AG04449 (cell line): ENCODE results near the gene CACNA1E.

Source experiments
- CTCF ChIA-PET: fragments of 350-600 bp; formaldehyde crosslinking; extraction: SDS; loops from one replicate; lab custom pipeline; 2021; ENCODE audit warnings: antibody characterized with exemption; lab: Yijun Ruan, JAX
- POLR2A ChIA-PET: fragments of 400-600, 350-600 bp; formaldehyde crosslinking; extraction: SDS; loops from one replicate; lab custom pipeline; 2020; ENCODE audit warnings: antibody characterized with exemption, inconsistent platforms; lab: Yijun Ruan, JAX
- DNase-seq: peaks from one replicate; pipeline ENCODE4 v3.0.0-alpha.2; 2010; ENCODE audit warnings: low read depth, low spot score
- H3K4me3 ChIP-seq: 2 replicates; pipeline ENCODE4 v1.5.1; 2011; ENCODE audit warnings: low read depth, mild to moderate bottlenecking, control low read depth, low read length
- TF ChIP-seq, protein P1 (sequence below): IDR thresholded peaks from one replicate; pipeline ENCODE4 v1.5.1; 2011; ENCODE audit warnings: mild to moderate bottlenecking, moderate library complexity, low read length, control low read depth, inconsistent platforms; ENCODE audit not compliant: insufficient read depth; ENCODE audit errors: missing control alignments

The CACNA1E gene

DNA sequence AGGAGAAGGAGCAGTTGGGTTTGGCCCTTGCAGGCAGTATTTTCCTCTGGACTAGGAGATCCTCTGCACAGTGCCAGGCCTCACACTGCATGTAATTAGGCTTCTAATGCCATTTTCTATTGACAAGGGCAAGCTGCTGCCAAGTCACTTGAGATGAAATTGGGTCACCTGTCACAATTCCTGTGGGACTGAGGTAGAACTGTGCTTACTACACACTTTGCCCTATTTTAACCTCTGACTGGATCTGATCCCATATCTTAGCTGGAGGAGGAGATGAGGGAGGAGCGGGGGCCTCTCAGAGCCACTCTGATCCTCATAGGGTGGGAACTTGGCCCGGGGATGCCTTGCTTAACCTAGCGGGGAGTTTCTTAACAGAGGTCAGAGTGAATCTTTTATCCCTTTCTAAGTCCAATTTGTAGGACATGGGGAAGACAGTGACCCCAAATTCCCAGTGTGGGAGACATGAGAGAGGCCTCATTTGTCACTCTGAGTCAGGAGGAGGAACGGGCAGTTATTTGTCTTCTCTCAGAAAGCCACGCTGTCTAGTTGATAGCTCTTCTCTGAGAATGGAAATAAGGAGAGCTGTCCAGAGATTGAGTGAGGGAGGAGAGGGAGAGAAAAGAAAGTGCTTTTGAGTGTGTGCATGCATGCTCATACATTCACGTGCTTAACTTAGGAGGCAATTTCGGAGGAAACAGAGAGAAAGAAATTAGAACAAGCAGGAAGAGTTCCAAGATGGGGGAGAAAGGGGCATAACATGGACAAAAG is 121.3 kb downstream of the CACNA1E start:
- CTCF ChIA-PET: no interaction called here
- TF ChIP-seq, protein P1, sequence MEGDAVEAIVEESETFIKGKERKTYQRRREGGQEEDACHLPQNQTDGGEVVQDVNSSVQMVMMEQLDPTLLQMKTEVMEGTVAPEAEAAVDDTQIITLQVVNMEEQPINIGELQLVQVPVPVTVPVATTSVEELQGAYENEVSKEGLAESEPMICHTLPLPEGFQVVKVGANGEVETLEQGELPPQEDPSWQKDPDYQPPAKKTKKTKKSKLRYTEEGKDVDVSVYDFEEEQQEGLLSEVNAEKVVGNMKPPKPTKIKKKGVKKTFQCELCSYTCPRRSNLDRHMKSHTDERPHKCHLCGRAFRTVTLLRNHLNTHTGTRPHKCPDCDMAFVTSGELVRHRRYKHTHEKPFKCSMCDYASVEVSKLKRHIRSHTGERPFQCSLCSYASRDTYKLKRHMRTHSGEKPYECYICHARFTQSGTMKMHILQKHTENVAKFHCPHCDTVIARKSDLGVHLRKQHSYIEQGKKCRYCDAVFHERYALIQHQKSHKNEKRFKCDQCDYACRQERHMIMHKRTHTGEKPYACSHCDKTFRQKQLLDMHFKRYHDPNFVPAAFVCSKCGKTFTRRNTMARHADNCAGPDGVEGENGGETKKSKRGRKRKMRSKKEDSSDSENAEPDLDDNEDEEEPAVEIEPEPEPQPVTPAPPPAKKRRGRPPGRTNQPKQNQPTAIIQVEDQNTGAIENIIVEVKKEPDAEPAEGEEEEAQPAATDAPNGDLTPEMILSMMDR: no peak
- H3K4me3 ChIP-seq: no peak overlapping the region

DNA sequence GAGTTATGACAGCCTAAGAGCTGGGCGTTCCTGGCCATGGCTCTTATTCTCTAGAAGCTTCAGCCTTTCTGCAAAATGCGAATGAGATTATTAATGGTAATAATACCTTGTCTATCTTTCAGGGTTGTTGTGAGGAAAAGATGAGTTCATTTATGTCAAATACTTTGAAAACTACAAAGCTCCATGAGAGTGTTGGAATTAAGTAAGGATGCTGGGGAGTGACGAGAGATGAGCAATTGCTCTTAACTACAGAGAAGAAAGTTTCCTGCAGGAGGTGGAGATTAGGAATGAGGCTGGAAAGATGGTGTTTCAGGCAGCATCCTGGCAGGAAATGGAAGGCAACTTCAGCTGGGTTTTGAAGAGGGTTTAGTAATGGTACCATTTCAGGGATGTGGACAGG is 124.2 kb downstream of the CACNA1E start:
- no peak overlapping the region for H3K4me3 ChIP-seq
- TF ChIP-seq, protein P1: no peak
- ChIA-PET POLR2A (no interaction called here), CTCF (no interaction called here)
- no peak for DNase-seq

More for the DNA sequence above, 121.3 kb downstream of the CACNA1E start:
- POLR2A ChIA-PET: interaction anchor here (0.7 kb wide), 1 partner anchor 790 kb away, joined by 3 read pairs; no protein-coding TSS in a partner anchor
- DNase-seq: no peak

DNA sequence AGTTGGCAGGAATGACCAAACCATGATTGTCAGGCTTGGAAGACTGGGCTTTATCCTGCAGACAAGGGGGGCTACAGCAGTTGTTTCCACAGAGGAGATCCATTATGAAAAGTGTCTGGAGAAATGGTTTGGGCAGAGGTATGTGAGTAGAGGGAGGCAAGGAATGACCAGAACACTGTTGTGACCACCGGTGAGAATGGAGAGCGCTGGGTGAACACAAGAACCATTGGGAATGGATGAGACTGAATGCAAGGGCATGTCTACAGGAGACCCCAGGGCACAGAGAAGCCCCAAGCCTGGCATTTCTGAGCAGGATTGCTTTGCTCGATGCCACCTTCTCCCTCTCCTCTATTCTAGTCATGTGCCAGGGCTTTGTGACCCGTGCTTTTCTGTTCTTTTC is 125.1 kb downstream of the CACNA1E start:
- CTCF ChIA-PET: no interaction called here
- no peak overlapping the region for H3K4me3 ChIP-seq
- POLR2A ChIA-PET: no interaction called here

DNA sequence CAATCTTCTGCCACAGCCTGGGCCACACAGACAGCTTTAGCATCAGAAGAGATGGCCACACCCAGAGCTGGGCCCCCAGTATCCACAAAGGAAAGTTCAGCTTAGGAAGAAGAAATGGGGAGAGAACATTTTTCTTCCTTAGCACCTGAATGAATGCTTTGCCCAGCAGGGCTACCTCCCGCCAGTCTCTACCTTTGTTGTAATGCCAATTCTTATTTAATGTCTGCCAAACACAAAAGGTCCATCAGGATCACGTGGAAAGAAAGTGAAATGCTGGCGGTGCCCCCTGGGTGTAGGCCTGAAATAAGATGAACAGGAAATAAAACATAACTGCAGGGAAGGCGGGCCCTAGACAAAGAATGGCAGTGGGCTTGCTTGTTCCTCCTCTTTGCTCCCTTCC is 125.6 kb downstream of the CACNA1E start:
- no peak overlapping the region for H3K4me3 ChIP-seq
- no peak for DNase-seq
- ChIA-PET POLR2A (no interaction called here), CTCF (no interaction called here)
- TF ChIP-seq, protein P1: no peak

More for the DNA sequence above, 125.1 kb downstream of the CACNA1E start:
- no peak for DNase-seq
- TF ChIP-seq, protein P1: no peak

DNA sequence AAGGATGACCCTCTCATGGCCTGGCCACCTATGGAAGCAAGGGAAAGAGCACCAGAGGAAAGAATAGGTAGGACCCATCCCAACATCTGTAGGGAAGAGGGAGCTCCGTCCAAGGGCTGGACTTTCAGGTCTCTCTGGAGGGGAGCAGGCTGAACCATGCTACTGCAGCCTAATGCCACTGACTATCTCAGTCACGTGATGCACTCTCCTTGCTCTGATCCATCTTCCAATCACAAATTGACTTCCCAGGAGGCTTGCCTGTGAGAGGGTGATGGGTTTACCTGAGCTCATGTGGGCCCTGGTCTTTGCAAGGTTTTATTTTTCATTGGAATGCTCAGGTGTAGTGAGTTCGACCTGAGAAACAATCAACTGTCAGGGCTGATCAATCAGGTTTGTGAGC is 128.8 kb downstream of the CACNA1E start:
- CTCF ChIA-PET: no interaction called here
- TF ChIP-seq, protein P1: no peak
- DNase-seq: no peak
- no peak overlapping the region for H3K4me3 ChIP-seq
- POLR2A ChIA-PET: no interaction called here

DNA sequence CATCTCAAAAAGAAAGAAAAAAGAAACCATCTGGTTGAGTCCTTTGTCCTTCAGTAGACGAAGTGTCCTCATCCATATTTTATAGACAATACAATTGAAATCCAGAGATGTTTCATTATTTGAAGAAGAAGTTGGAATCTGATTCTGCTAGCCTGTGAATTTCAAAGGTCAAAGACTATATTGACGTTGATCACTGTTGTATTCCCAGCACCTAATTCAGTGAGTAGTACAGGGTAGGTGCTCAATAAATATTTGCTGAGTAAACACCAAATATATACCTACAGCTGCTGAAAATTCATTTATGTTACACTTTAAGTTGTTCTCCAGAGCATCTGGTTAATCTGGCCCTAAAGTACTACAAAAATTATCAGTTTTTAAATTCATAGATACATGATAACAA is 135.2 kb downstream of the CACNA1E start:
- CTCF ChIA-PET: no interaction called here
- TF ChIP-seq, protein P1: no peak
- DNase-seq: no peak
- H3K4me3 ChIP-seq: no peak overlapping the region
- POLR2A ChIA-PET: no interaction called here
